HL-60 (cell line): Measurements from ENCODE around the gene HEPN1.

Experiments
- TF ChIP-seq, protein P1 (sequence below): IDR thresholded peaks from one replicate; pipeline ENCODE4 v1.5.1; 2011; ENCODE audit warnings: low read length, control low read depth, inconsistent platforms; ENCODE audit not compliant: insufficient read depth
- TF ChIP-seq, protein P2 (sequence below): IDR thresholded peaks from 2 replicates; pipeline ENCODE4 v1.6.1; 2012; ENCODE audit warnings: low read depth; ENCODE audit not compliant: insufficient replicate concordance

DNA sequence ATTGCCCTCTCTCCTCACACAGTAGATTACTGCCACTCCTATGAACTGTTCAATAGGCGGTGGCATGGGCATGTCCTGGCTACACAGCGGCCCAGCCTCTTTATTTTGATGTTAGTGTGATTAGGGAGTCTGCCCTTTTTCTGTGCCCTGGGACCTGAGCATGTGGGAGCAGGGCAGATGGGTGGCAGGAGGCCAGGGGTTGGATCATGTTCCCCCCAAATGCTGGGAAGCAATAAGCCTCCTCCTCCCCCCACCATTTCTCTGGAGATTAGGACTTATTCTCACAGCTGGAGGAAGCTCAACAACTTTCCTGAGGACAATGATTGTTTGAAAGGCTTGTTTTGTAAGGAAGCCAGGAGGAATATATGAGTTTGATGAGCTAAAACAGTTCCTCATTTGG is 848 bp downstream of the HEPN1 start:
- TF ChIP-seq, protein P1, sequence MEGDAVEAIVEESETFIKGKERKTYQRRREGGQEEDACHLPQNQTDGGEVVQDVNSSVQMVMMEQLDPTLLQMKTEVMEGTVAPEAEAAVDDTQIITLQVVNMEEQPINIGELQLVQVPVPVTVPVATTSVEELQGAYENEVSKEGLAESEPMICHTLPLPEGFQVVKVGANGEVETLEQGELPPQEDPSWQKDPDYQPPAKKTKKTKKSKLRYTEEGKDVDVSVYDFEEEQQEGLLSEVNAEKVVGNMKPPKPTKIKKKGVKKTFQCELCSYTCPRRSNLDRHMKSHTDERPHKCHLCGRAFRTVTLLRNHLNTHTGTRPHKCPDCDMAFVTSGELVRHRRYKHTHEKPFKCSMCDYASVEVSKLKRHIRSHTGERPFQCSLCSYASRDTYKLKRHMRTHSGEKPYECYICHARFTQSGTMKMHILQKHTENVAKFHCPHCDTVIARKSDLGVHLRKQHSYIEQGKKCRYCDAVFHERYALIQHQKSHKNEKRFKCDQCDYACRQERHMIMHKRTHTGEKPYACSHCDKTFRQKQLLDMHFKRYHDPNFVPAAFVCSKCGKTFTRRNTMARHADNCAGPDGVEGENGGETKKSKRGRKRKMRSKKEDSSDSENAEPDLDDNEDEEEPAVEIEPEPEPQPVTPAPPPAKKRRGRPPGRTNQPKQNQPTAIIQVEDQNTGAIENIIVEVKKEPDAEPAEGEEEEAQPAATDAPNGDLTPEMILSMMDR = no peak
- TF ChIP-seq, protein P2, sequence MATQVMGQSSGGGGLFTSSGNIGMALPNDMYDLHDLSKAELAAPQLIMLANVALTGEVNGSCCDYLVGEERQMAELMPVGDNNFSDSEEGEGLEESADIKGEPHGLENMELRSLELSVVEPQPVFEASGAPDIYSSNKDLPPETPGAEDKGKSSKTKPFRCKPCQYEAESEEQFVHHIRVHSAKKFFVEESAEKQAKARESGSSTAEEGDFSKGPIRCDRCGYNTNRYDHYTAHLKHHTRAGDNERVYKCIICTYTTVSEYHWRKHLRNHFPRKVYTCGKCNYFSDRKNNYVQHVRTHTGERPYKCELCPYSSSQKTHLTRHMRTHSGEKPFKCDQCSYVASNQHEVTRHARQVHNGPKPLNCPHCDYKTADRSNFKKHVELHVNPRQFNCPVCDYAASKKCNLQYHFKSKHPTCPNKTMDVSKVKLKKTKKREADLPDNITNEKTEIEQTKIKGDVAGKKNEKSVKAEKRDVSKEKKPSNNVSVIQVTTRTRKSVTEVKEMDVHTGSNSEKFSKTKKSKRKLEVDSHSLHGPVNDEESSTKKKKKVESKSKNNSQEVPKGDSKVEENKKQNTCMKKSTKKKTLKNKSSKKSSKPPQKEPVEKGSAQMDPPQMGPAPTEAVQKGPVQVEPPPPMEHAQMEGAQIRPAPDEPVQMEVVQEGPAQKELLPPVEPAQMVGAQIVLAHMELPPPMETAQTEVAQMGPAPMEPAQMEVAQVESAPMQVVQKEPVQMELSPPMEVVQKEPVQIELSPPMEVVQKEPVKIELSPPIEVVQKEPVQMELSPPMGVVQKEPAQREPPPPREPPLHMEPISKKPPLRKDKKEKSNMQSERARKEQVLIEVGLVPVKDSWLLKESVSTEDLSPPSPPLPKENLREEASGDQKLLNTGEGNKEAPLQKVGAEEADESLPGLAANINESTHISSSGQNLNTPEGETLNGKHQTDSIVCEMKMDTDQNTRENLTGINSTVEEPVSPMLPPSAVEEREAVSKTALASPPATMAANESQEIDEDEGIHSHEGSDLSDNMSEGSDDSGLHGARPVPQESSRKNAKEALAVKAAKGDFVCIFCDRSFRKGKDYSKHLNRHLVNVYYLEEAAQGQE = no peak
